WTC11 (cell line): ENCODE measurements around the gene CPTP. TPM values are rescaled to one million over a fixed set of nuclear protein-coding genes. Genes with fewer than 3 reads are reported as not detected.
A peak's percentile ranks its signal among the peaks of the same experiment; 100 is the strongest.

Experiments used
- ATAC-seq: fragments of 200-7000 bp; cut with Tn5 transposase; 2 replicates; pipeline ENCODE4 v1.10.0; 2021; ENCODE audit warnings: mild to moderate bottlenecking, moderate library complexity
- CTCF ChIA-PET: fragments of 300-600 bp; sonication (Branson Sonifier 250); formaldehyde crosslinking; loops from one replicate; lab custom pipeline; 2021; ENCODE audit warnings: antibody characterized with exemption; lab: Charles Lee
- POLR2A ChIA-PET: fragments of 350-600 bp; sonication (Branson Sonifier 250); formaldehyde crosslinking; loops from one replicate; lab custom pipeline; 2021; ENCODE audit warnings: antibody characterized with exemption; lab: Charles Lee
- DNase-seq: peaks from one replicate; pipeline ENCODE4 v3.0.0; 2021; ENCODE audit warnings: low spot score
- H3K27ac Mint-ChIP-seq: 2 replicates; pipeline ENCODE4 v1.8.0; 2021; ENCODE audit warnings: mixed read lengths
- H3K27me3 Mint-ChIP-seq: 2 replicates; pipeline ENCODE4 v1.8.0; 2021; ENCODE audit warnings: low read depth, mild to moderate bottlenecking, moderate library complexity, mixed read lengths
- H3K36me3 Mint-ChIP-seq: 2 replicates; pipeline ENCODE4 v1.8.0; 2021; ENCODE audit warnings: mixed read lengths
- H3K4me1 Mint-ChIP-seq: 2 replicates; pipeline ENCODE4 v1.8.0; 2022; ENCODE audit warnings: mixed read lengths
- H3K4me3 Mint-ChIP-seq: 2 replicates; pipeline ENCODE4 v1.8.0; 2021; ENCODE audit warnings: mild to moderate bottlenecking, moderate library complexity, mixed read lengths
- H3K9me3 Mint-ChIP-seq: 2 replicates; pipeline ENCODE4 v1.8.0; 2021; ENCODE audit warnings: mixed read lengths
- AFF4 ChIP-seq: sonication (generic); formaldehyde crosslinking; IDR thresholded peaks from 2 replicates; pipeline ENCODE4 v1.8.1; 2023; ENCODE audit warnings: mild to moderate bottlenecking, missing genetic modification reagents, borderline replicate concordance
- AR ChIP-seq: fragments of 250-450 bp; sonication (Bioruptor Pico); IDR thresholded peaks from 2 replicates; pipeline ENCODE4 v1.9.0; 2021; ENCODE audit warnings: mild to moderate bottlenecking
- GTF2I ChIP-seq: fragments of 250-450 bp; sonication (Bioruptor Pico); conservative IDR thresholded peaks from 2 replicates; pipeline ENCODE4 v1.4.0; 2021; ENCODE audit warnings: mild to moderate bottlenecking
- IRF2 ChIP-seq: sonication (generic); formaldehyde crosslinking; IDR thresholded peaks from 2 replicates; pipeline ENCODE4 v1.8.0; 2022; ENCODE audit warnings: low read depth, missing genetic modification reagents, borderline replicate concordance
- JUN ChIP-seq: sonication (generic); formaldehyde crosslinking; IDR thresholded peaks from 2 replicates; pipeline ENCODE4 v1.8.0; 2023; ENCODE audit warnings: mild to moderate bottlenecking, missing genetic modification reagents
- MAX ChIP-seq: sonication (generic); formaldehyde crosslinking; IDR thresholded peaks from 2 replicates; pipeline ENCODE4 v1.8.0; 2022; ENCODE audit warnings: mild to moderate bottlenecking, missing genetic modification reagents
- NFYB ChIP-seq: sonication (generic); formaldehyde crosslinking; conservative IDR thresholded peaks from 2 replicates; pipeline ENCODE4 v1.8.0; 2022; ENCODE audit warnings: low read depth, missing genetic modification reagents
- NR2C2 ChIP-seq: sonication (generic); formaldehyde crosslinking; IDR thresholded peaks from 2 replicates; pipeline ENCODE4 v1.8.0; 2022; ENCODE audit warnings: mild to moderate bottlenecking, missing genetic modification reagents
- SMAD3 ChIP-seq: sonication (generic); formaldehyde crosslinking; IDR thresholded peaks from 2 replicates; pipeline ENCODE4 v1.8.0; 2022; ENCODE audit warnings: missing genetic modification reagents, mild to moderate bottlenecking, borderline replicate concordance
- TEAD1 ChIP-seq: sonication (generic); formaldehyde crosslinking; IDR thresholded peaks from 2 replicates; pipeline ENCODE4 v1.8.0; 2022; ENCODE audit warnings: mild to moderate bottlenecking, missing genetic modification reagents
- TP53 ChIP-seq: sonication (generic); formaldehyde crosslinking; IDR thresholded peaks from 2 replicates; pipeline ENCODE4 v1.8.1; 2023; ENCODE audit warnings: mild to moderate bottlenecking, missing genetic modification reagents
- ZBTB21 ChIP-seq: sonication (generic); formaldehyde crosslinking; IDR thresholded peaks from 2 replicates; pipeline ENCODE4 v1.8.1; 2023; ENCODE audit warnings: mild to moderate bottlenecking, missing genetic modification reagents, borderline replicate concordance
- ZNF121 ChIP-seq: sonication (generic); formaldehyde crosslinking; IDR thresholded peaks from 2 replicates; pipeline ENCODE4 v1.8.0; 2023; ENCODE audit warnings: missing genetic modification reagents
- ZNF317 ChIP-seq: sonication (generic); formaldehyde crosslinking; IDR thresholded peaks from 2 replicates; pipeline ENCODE4 v1.8.1; 2023; ENCODE audit warnings: low read depth, mild to moderate bottlenecking, moderate library complexity, missing genetic modification reagents, borderline replicate concordance
- ZNF512 ChIP-seq: sonication (generic); formaldehyde crosslinking; IDR thresholded peaks from 2 replicates; pipeline ENCODE4 v1.8.1; 2022; ENCODE audit warnings: missing genetic modification reagents, borderline replicate concordance
- total RNA-seq: library from RNA; stranded (reverse); gene quantifications from 3 replicates; pipeline ENCODE4 v1.2.3, GENCODE V29; 2021
- TF ChIP-seq, protein P1 (sequence below): sonication (generic); formaldehyde crosslinking; IDR thresholded peaks from 2 replicates; pipeline ENCODE4 v1.8.0; 2023; ENCODE audit warnings: missing genetic modification reagents
- TF ChIP-seq, protein P2 (sequence below): sonication (generic); formaldehyde crosslinking; IDR thresholded peaks from 2 replicates; pipeline ENCODE4 v1.8.0; 2022; ENCODE audit warnings: mild to moderate bottlenecking, missing genetic modification reagents
- TF ChIP-seq, protein P3 (sequence below): sonication (generic); formaldehyde crosslinking; IDR thresholded peaks from 2 replicates; pipeline ENCODE4 v1.8.1; 2023; ENCODE audit warnings: mild to moderate bottlenecking, missing genetic modification reagents, moderate library complexity
- TF ChIP-seq, protein P4 (sequence below): sonication (generic); formaldehyde crosslinking; IDR thresholded peaks from 2 replicates; pipeline ENCODE4 v1.8.1; 2022; ENCODE audit warnings: mild to moderate bottlenecking, missing genetic modification reagents, moderate library complexity, borderline replicate concordance

CPTP gene
- total RNA-seq, 1 experiment from 2014 or later: 14.4 TPM

DNA sequence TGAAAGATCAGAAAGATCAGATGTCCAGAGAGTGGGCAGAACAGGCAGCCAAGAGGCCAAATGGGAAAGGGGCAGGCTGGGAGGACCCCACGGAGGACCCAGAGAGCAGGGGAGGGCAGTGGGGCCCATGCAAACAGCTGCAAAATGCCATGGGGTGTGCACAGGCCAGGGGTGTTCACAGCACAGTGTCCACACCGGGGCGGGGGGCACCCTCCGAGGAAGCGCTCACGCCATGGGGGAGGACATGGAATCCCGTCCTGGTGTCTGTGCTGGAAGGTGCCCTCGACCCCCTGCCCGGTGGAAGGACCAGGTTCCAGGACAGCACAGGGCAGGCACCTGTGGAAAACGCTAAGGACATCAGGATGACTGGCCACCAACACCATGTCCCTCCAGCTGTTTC lies 1.6 kb upstream of the CPTP start:
- ATAC-seq: no peak
- TF ChIP-seq, protein P1, sequence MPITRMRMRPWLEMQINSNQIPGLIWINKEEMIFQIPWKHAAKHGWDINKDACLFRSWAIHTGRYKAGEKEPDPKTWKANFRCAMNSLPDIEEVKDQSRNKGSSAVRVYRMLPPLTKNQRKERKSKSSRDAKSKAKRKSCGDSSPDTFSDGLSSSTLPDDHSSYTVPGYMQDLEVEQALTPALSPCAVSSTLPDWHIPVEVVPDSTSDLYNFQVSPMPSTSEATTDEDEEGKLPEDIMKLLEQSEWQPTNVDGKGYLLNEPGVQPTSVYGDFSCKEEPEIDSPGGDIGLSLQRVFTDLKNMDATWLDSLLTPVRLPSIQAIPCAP (CRISPR knock-in tag): no peak
- TF ChIP-seq ZNF512 (CRISPR knock-in tag) (no peak), ZBTB21 (CRISPR knock-in tag) (no peak), ZNF317 (no peak), MAX (CRISPR knock-in tag) (no peak), AFF4 (CRISPR knock-in tag) (no peak)
- H3K4me3 Mint-ChIP-seq: peak overlapping the region; percentile 87
- peak overlapping the region; percentile 41; the same call in 1 of the 2 replicates for H3K27ac Mint-ChIP-seq
- CTCF ChIA-PET: no interaction called here
- H3K36me3 Mint-ChIP-seq: peaks cover 8% of the 10 kb centered on the region
- H3K4me1 Mint-ChIP-seq: peaks cover 11% of the 10 kb centered on the region
- no peak for DNase-seq
- POLR2A ChIA-PET: no interaction called here
- no peaks in the 10 kb centered on the region for H3K27me3 Mint-ChIP-seq
- H3K9me3 Mint-ChIP-seq: no peaks in the 10 kb centered on the region

- H3K9me3 Mint-ChIP-seq: no peaks in the 10 kb centered on the region
- ATAC-seq: peak; percentile 3
- TF ChIP-seq, protein P2, sequence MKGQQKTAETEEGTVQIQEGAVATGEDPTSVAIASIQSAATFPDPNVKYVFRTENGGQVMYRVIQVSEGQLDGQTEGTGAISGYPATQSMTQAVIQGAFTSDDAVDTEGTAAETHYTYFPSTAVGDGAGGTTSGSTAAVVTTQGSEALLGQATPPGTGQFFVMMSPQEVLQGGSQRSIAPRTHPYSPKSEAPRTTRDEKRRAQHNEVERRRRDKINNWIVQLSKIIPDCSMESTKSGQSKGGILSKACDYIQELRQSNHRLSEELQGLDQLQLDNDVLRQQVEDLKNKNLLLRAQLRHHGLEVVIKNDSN (CRISPR knock-in tag): peak; percentile 3; the same call in 1 of the 2 replicates
- TF ChIP-seq GTF2I (CRISPR knock-in tag) (no peak), ZNF121 (no peak), JUN (CRISPR knock-in tag) (peak; percentile 65; the same call in 1 of the 2 replicates), IRF2 (no peak), TP53 (CRISPR knock-in tag) (no peak), NFYB (CRISPR knock-in tag) (no peak), AR (CRISPR knock-in tag) (no peak), ZBTB21 (CRISPR knock-in tag) (no peak), NR2C2 (no peak), TEAD1 (no peak), SMAD3 (no peak), MAX (CRISPR knock-in tag) (no peak)
- TF ChIP-seq, protein P3, sequence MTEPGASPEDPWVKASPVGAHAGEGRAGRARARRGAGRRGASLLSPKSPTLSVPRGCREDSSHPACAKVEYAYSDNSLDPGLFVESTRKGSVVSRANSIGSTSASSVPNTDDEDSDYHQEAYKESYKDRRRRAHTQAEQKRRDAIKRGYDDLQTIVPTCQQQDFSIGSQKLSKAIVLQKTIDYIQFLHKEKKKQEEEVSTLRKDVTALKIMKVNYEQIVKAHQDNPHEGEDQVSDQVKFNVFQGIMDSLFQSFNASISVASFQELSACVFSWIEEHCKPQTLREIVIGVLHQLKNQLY: no peak
- TF ChIP-seq, protein P4, sequence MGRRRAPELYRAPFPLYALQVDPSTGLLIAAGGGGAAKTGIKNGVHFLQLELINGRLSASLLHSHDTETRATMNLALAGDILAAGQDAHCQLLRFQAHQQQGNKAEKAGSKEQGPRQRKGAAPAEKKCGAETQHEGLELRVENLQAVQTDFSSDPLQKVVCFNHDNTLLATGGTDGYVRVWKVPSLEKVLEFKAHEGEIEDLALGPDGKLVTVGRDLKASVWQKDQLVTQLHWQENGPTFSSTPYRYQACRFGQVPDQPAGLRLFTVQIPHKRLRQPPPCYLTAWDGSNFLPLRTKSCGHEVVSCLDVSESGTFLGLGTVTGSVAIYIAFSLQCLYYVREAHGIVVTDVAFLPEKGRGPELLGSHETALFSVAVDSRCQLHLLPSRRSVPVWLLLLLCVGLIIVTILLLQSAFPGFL: no peak
- TF ChIP-seq, all 79 proteins: peak for 2
- DNase-seq: no peak
- H3K4me1 Mint-ChIP-seq: peaks cover 11% of the 10 kb centered on the region
- H3K4me3 Mint-ChIP-seq: peak overlapping the region; percentile 78
- H3K27ac Mint-ChIP-seq: no peak overlapping the region
- H3K27me3 Mint-ChIP-seq: no peaks in the 10 kb centered on the region
- ChIA-PET CTCF (interaction anchor here (0.6 kb wide), 1 partner anchor 45 kb away, joined by 6 read pairs; no protein-coding TSS in a partner anchor), POLR2A (no interaction called here)
- H3K36me3 Mint-ChIP-seq: peaks cover 6% of the 10 kb centered on the region
Measured at GRCh38 chr1:1324084-1324523, 498 bp upstream of the CPTP start.
